T-helper 1 cell treated with Interleukin-12 subunit alpha and Interleukin-12 subunit beta and Interleukin-4 antibody, amounts not matched to agents 30 μg/mL and 1 μg/mL, for 36 hours (primary cell): ENCODE results near the gene DGKG.

Experiments
- H3K27ac Mint-ChIP-seq: one replicate; pipeline ENCODE4 v1.8.0; 2021; ENCODE audit warnings: mild to moderate bottlenecking, mixed read lengths
- H3K27me3 Mint-ChIP-seq: one replicate; pipeline ENCODE4 v1.8.0; 2021; ENCODE audit warnings: low read depth, mixed read lengths
- H3K36me3 Mint-ChIP-seq: one replicate; pipeline ENCODE4 v1.8.0; 2021; ENCODE audit warnings: low read depth, mixed read lengths
- H3K4me1 Mint-ChIP-seq: one replicate; pipeline ENCODE4 v1.8.0; 2021; ENCODE audit warnings: low read depth, mixed read lengths
- H3K4me3 Mint-ChIP-seq: one replicate; pipeline ENCODE4 v1.8.0; 2021; ENCODE audit warnings: mild to moderate bottlenecking, moderate library complexity, mixed read lengths
- H3K9me3 Mint-ChIP-seq: one replicate; pipeline ENCODE4 v1.8.0; 2021; ENCODE audit warnings: mixed read lengths

Gene DGKG

DNA sequence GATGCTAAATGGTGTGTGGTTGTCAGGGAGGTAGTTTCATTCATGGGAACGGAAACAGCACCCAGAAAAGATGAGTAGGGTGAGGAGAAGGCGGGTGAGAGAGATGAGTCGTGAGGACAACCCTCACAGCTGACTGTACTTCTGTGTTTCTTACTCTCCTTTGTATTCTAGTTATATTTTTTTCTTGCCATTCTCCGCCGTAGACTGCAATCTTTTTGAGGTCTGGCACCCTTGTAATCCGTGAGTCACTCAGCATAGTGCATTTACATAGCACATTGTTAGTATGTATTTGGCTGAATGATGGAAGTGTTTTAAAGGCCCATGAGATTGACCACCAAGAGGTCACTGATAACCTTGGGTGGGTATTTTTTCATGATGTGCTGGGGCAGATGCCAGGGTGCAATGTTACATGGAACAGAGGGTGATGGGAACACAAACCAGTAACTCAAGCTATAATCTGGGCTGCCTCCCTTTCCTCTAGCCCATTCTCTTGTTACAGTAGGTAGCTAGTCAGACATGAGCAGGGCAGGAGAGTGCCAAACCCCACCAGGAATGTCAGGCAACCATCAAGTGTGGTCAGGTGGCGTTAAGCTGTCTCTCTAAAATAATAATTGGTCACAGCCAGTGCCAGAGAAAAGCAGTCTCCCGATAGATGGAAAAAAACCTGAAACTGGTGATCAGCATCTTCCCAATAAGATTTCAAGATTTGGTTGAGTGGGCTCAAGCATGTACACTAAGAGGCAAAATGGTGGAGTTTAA lies 18.8 kb upstream of the DGKG start:
- H3K4me1 Mint-ChIP-seq, result peaks cover 1% of the 10 kb centered on the region
- no peak overlapping the region for H3K27ac Mint-ChIP-seq
- H3K36me3 Mint-ChIP-seq, result peaks cover 2% of the 10 kb centered on the region
- H3K4me3 Mint-ChIP-seq, result no peak overlapping the region
- peaks cover 11% of the 10 kb centered on the region for H3K27me3 Mint-ChIP-seq
- H3K9me3 Mint-ChIP-seq, result peaks cover 7% of the 10 kb centered on the region

DNA sequence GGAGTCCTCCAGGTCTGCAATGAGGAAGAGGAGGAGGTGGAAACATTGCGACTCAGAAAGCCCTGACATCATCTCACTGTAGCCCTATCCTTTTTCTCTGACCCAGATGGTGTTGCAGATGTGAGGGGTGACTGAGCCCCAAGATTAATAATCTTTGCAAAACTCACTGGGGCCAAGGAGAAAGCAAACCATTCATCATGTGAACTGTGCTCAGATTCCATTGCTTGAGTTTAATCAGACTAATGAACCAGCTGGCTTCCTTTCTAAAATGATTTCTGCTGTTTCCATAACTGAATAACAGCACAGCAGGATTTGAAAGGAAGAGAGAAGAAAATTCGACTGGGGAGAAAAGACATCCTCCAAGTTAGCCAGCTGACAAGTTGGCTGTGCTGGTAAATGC lies 13.4 kb upstream of the DGKG start:
- Mint-ChIP-seq H3K4me3 (no peak overlapping the region), H3K27me3 (peaks cover 22% of the 10 kb centered on the region), H3K36me3 (peaks cover 2% of the 10 kb centered on the region), H3K9me3 (peaks cover 7% of the 10 kb centered on the region), H3K4me1 (no peaks in the 10 kb centered on the region), H3K27ac (no peak overlapping the region)

DNA sequence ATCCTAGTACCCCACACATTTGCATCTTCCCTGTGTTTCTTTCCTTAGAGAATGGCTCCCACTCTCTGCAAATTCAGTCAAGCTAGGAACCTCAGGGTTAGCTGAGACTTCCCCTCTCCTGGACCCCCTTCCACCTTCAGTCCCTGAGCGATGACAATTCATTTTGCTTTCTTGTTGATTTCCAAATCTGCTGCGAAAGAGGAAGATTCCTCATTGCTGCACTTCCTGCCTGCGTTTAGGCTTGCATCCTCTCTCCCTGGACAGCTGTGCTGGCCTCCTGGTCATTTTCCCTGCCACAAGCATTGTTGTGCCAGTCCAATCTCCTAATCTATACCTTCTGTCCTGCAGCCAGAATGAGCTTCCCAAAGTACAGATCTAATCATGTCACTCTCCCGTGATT lies 12.3 kb upstream of the DGKG start:
- peaks cover 22% of the 10 kb centered on the region for H3K27me3 Mint-ChIP-seq
- no peak overlapping the region for H3K27ac Mint-ChIP-seq
- no peaks in the 10 kb centered on the region for H3K4me1 Mint-ChIP-seq

DNA sequence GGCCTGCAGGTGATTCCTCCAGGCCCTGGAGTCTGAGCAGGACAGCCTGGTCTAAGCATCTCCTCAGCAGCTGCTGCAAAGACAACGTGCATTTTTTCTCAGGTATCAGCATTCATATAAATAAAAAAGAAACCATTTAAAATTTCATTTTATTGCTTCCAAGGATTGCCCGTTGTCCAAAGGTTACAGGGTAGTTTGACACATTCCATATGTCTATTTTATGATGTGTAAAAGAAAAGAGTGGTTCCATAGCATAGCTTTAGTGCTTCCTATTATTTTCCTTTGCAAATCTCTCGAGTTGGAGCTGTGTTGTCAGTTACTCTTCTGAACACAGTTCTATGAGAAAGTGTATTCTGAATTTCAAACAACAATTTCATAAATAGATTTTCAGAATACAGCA lies 7.2 kb upstream of the DGKG start:
- Mint-ChIP-seq H3K27me3 (peaks cover 24% of the 10 kb centered on the region), H3K9me3 (no peaks in the 10 kb centered on the region), H3K27ac (no peak overlapping the region), H3K4me3 (no peak overlapping the region), H3K36me3 (no peaks in the 10 kb centered on the region), H3K4me1 (no peaks in the 10 kb centered on the region)

More for the DNA sequence above, 12.3 kb upstream of the DGKG start:
- H3K4me3 Mint-ChIP-seq, result no peak overlapping the region
- peaks cover 2% of the 10 kb centered on the region for H3K36me3 Mint-ChIP-seq
- peaks cover 7% of the 10 kb centered on the region for H3K9me3 Mint-ChIP-seq

DNA sequence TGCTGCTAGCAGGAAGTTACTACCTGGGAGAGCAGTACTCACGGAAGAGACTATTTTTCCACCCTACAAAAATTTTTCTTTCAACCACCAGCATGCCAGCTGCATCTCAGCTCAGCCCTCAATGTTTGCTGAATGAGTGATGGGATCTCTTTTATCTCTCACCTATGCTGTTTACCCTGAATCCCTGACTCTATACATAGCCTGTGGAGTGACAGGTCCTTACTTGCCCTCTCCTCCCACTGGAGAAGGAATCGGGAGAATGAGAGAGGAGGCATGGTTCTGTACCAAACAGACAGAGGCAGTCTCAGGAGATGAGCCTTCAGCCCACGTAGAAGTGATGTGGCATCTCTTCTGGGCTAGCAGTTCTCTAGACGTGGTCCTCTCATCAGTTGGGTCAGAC lies 6.7 kb upstream of the DGKG start:
- H3K4me1 Mint-ChIP-seq, result no peaks in the 10 kb centered on the region
- H3K27ac Mint-ChIP-seq, result no peak overlapping the region
- no peak overlapping the region for H3K4me3 Mint-ChIP-seq
- H3K36me3 Mint-ChIP-seq, result no peaks in the 10 kb centered on the region
- H3K27me3 Mint-ChIP-seq, result peaks cover 28% of the 10 kb centered on the region
- no peaks in the 10 kb centered on the region for H3K9me3 Mint-ChIP-seq

DNA sequence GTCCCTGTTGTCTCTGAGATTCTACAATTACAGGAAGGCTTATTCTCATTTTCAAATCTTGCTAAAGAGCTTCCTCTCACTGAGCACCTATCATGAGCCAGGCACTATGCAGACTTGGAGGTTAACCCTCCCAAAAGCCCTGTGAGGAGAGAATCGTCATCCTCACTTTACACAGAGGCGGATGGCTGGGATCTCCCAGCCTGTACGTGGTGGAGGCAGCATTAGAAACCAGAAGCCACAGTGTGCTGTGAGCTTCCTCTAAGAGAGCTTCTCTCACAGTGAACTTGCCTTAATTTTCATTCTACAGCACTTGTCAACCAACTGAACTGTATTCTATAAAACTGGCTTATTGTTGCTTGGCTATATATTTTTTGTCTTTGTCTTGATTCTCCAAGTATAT lies 6.1 kb upstream of the DGKG start:
- no peak overlapping the region for H3K27ac Mint-ChIP-seq
- no peaks in the 10 kb centered on the region for H3K36me3 Mint-ChIP-seq
- H3K4me3 Mint-ChIP-seq, result no peak overlapping the region
- no peaks in the 10 kb centered on the region for H3K9me3 Mint-ChIP-seq
- no peaks in the 10 kb centered on the region for H3K4me1 Mint-ChIP-seq
- H3K27me3 Mint-ChIP-seq, result peaks cover 34% of the 10 kb centered on the region

DNA sequence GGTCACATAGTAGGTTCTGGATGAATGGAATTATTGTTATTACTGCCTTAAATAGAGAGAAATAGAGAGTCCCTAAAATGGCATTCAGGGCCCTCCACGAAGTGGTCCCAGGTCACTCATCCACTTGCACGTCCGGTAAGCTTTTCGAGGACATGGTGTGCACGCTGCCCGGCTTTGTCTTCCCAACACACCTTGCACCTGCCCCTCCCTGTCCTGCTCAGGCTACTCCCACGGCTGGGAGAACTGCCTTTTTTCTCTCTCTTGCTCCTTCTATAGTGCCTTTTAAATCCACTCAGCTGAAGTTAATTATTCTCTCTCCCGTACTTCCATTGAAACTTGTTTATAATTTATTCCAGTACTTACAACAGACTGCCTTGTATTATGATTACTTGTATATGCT lies 5.6 kb upstream of the DGKG start:
- H3K27me3 Mint-ChIP-seq, result peaks cover 38% of the 10 kb centered on the region
- no peaks in the 10 kb centered on the region for H3K4me1 Mint-ChIP-seq
- H3K36me3 Mint-ChIP-seq, result no peaks in the 10 kb centered on the region

DNA sequence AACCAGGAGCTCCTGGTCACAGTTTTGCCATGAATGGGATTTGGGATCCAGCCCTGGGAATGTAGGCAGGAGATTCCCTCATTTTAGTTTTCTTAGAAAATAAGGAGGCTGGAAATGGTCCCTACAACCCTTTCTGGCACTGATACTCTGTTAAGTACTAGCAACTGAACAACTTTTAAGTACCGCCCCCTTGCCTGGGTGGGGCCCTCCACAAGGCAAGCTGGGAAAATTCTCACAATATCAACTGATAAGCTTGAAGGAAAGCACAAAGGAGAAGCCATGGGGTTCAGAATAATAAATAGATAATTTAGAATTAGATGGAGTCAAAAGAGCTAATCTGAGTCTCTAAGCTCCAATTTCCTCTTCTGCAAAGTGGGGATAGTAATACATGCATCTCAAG lies 4.2 kb upstream of the DGKG start:
- H3K27me3 Mint-ChIP-seq, result peaks cover 45% of the 10 kb centered on the region
- no peak overlapping the region for H3K27ac Mint-ChIP-seq
- H3K4me1 Mint-ChIP-seq, result no peaks in the 10 kb centered on the region
- no peaks in the 10 kb centered on the region for H3K9me3 Mint-ChIP-seq
- H3K36me3 Mint-ChIP-seq, result no peaks in the 10 kb centered on the region
- no peak overlapping the region for H3K4me3 Mint-ChIP-seq

More for the DNA sequence above, 5.6 kb upstream of the DGKG start:
- H3K4me3 Mint-ChIP-seq, result no peak overlapping the region
- H3K27ac Mint-ChIP-seq, result no peak overlapping the region
- no peaks in the 10 kb centered on the region for H3K9me3 Mint-ChIP-seq

DNA sequence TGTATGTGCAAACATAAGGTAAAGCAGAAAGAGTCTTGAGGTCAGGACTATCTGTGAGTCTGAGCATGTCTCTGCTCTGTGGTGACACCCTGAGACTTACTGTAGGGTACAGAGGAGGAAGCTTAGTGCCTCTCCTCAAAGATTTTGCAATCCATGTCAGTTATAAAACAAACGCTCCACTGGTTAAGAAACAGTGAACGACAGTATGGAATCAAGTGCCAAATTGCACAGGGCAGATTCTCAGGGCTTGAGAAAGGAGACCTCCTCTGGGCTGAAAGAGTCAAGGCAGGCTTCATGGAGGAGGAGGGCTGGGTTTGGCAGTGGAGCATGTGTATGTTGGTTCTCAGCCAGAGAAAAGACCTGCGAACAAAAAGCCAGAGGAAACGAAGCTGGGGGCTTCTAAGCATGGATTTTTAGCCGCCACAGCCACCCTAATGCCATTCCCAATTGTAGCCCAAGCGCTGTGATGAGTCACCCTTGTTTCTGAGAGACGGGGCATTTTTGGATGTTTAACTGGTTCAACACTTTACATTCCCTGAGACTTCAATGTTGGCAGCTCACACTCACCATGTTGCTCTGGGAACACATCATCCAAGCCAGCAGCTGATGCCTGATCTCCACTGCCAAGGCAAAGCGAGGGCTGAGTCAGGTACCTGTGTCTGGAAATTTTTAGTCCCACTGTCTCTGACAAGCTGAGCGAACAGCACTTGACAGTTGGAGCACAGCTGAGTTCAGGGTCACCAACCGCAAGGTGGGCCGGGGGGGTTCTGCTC lies 3.4 kb upstream of the DGKG start:
- H3K4me3 Mint-ChIP-seq, result no peak overlapping the region
- peaks cover 50% of the 10 kb centered on the region for H3K27me3 Mint-ChIP-seq
- no peak overlapping the region for H3K27ac Mint-ChIP-seq
- no peaks in the 10 kb centered on the region for H3K4me1 Mint-ChIP-seq
- no peaks in the 10 kb centered on the region for H3K9me3 Mint-ChIP-seq
- H3K36me3 Mint-ChIP-seq, result no peaks in the 10 kb centered on the region

DNA sequence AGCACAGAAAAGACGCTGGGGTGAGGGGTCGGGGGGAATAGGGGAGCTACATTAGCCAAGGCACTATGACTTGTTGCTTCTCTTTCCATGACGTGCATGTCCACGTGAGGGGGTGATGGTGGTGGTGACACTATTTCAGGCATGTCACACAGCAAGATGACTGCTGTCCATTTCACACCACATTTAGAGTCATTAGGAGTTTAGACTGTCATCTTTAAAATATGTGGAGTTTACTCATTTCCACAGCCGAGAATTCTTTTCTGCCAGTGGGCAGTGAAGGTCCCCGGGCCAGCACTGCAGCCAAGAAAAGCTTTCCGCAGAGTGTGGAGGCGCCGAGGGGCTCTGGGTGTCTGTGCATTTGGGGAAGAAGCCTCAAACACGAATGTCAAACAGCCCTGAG lies 954 bp upstream of the DGKG start:
- no peaks in the 10 kb centered on the region for H3K4me1 Mint-ChIP-seq
- H3K4me3 Mint-ChIP-seq, result no peak overlapping the region
- H3K27me3 Mint-ChIP-seq, result peaks cover 66% of the 10 kb centered on the region
- H3K9me3 Mint-ChIP-seq, result no peaks in the 10 kb centered on the region
- no peaks in the 10 kb centered on the region for H3K36me3 Mint-ChIP-seq
- no peak overlapping the region for H3K27ac Mint-ChIP-seq

DNA sequence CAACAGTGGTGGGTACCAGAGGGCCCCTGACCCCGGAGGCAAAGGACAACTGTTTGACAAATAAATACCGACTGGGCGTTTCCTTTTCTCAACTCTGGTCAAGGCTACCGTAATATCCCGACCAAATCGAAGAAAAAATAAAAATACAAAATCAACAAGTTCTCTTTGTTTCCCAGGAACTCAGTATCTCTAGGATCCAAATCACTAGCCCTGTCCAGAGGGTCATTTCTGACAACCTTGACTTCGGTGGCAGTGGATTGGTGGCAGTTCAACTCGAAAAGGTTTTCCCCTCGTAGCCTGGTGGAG lies 456 bp upstream of the DGKG start:
- Mint-ChIP-seq H3K27me3 (peaks cover 63% of the 10 kb centered on the region), H3K4me3 (peak overlapping the region; percentile 21), H3K4me1 (no peaks in the 10 kb centered on the region), H3K36me3 (no peaks in the 10 kb centered on the region), H3K27ac (no peak overlapping the region), H3K9me3 (no peaks in the 10 kb centered on the region)

DNA sequence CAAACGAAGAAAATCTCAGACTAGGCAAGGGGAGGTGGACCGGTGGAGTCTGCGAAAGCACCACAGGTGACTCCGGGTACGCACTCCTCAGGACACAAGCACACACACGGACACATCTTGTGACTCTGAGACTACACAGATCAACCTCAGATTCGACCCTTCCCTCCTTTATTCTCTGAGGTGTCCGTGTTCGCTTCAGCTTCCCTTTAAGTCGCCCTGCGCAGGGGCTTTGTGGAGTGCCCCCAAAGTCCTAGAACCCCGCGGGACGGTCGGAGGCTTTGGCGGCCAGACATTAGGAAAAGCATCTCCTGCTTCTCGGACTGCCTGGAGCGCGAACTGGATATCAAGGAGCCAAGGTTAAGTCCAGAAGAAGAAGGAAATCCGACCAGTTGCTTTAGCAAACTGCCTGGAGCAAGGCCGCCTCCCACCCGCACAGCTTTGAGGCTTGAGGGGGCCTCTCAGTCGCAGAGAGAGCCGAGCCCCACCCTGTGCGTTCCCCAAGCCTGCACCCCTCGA lies 730 bp downstream of the DGKG start:
- H3K9me3 Mint-ChIP-seq, result no peaks in the 10 kb centered on the region
- H3K36me3 Mint-ChIP-seq, result no peaks in the 10 kb centered on the region
- H3K4me3 Mint-ChIP-seq, result no peak overlapping the region
- H3K4me1 Mint-ChIP-seq, result no peaks in the 10 kb centered on the region
- peaks cover 59% of the 10 kb centered on the region for H3K27me3 Mint-ChIP-seq
- H3K27ac Mint-ChIP-seq, result no peak overlapping the region

DNA sequence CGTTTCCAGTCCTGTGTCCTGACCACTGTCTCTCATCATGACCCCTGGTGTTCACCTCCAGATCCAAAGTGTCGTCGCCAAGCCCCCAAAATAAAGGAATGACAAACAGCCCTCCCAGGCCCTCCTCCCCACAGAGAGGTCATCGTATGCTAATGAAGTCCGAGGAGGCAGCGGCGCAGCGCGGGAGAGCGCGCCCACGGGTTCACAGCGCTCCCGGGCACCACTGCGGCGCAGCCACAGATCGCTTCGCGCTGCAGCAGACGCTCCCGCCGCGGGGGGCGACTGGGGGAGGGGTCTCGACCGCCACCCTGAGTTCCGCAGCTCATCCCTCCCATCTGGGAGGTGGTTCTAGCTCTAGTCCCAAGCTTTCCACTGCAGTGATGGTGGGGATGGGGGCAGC lies 1.3 kb downstream of the DGKG start:
- H3K4me3 Mint-ChIP-seq, result no peak overlapping the region
- peaks cover 63% of the 10 kb centered on the region for H3K27me3 Mint-ChIP-seq
- H3K4me1 Mint-ChIP-seq, result no peaks in the 10 kb centered on the region
- no peak overlapping the region for H3K27ac Mint-ChIP-seq
- H3K36me3 Mint-ChIP-seq, result no peaks in the 10 kb centered on the region
- H3K9me3 Mint-ChIP-seq, result no peaks in the 10 kb centered on the region

DNA sequence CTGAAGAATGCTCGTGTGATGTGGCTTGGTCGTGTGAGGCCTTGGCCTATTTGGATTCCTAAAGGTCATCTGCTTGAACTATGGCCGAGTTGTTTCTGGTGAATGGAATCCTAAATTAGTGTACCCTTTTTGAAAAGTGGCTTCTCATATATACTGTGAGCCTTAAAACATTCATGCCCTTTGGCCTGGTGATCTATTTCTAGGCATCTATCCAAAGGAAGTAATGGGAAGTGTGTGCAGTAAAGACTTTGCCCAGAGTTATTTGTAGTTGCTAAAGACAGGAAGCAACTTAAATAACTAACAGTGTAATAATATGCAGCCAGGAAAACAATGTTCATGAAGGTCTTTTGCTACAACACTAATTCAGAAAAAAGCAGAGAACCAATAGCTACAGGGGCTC lies 3.0 kb downstream of the DGKG start:
- no peak overlapping the region for H3K27ac Mint-ChIP-seq
- H3K36me3 Mint-ChIP-seq, result no peaks in the 10 kb centered on the region
- no peak overlapping the region for H3K4me3 Mint-ChIP-seq
- H3K27me3 Mint-ChIP-seq, result peaks cover 51% of the 10 kb centered on the region
- H3K4me1 Mint-ChIP-seq, result no peaks in the 10 kb centered on the region
- no peaks in the 10 kb centered on the region for H3K9me3 Mint-ChIP-seq

DNA sequence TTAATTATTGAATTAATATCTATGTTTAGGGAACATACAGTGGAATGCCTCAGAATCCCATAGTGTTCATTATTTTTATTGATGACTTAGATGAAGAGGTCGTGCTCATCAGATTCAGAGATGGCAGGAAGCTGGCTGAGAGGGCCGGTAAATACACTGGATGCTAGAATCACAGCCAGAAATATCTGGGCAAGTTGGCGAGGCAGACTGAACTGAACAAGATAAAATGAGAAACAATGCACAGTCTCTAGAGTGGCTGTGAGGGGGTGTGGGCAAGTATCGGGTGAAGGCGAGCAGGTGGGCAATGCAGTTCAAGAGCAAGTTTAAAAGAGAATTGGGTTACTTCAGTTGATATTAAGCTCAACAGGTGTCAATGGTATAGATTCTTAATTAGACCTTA lies 5.9 kb downstream of the DGKG start:
- peaks cover 31% of the 10 kb centered on the region for H3K27me3 Mint-ChIP-seq
- H3K4me1 Mint-ChIP-seq, result no peaks in the 10 kb centered on the region
- no peak overlapping the region for H3K4me3 Mint-ChIP-seq
- H3K27ac Mint-ChIP-seq, result no peak overlapping the region
- no peaks in the 10 kb centered on the region for H3K36me3 Mint-ChIP-seq
- no peaks in the 10 kb centered on the region for H3K9me3 Mint-ChIP-seq
